ENCODE results near the gene TJP1.

TJP1 gene

GRCh38 chr15:29708519-29708918, 113.7 kb downstream of the TJP1 start:
- DNase-seq (ENCODE audit: low read depth) = no peak
- in situ Hi-C loops (cut with HindIII; ENCODE audit: low sequenced_read_pairs) = no loop called here
- TF ChIP-seq CTCF (IDR thresholded peaks at IDR 0.05; ENCODE audit: low read depth, low read length, missing control alignments) = no peak
- no peak overlapping the region for H3K4me3 ChIP-seq (ENCODE audit: low read depth, low read length)

- no peak for DNase-seq (ENCODE audit: low read depth)
- in situ Hi-C loops (cut with HindIII; ENCODE audit: low sequenced_read_pairs) = no loop called here
- TF ChIP-seq CTCF (IDR thresholded peaks at IDR 0.05; ENCODE audit: low read depth, low read length, missing control alignments) = no peak
- H3K4me3 ChIP-seq (ENCODE audit: low read depth, low read length) = no peak overlapping the region
These were observed 117.2 kb downstream of the TJP1 start for GRCh38 chr15:29704950-29705597.

- in situ Hi-C loops (cut with HindIII; ENCODE audit: low sequenced_read_pairs) = no loop called here
- TF ChIP-seq CTCF (IDR thresholded peaks at IDR 0.05; ENCODE audit: low read depth, low read length, missing control alignments) = no peak
- DNase-seq (ENCODE audit: low read depth) = no peak
- H3K4me3 ChIP-seq (ENCODE audit: low read depth, low read length) = no peak overlapping the region
These were observed 121.1 kb downstream of the TJP1 start for GRCh38 chr15:29701151-29701550.

GRCh38 chr15:29700296-29700695, 122.0 kb downstream of the TJP1 start:
- in situ Hi-C loops (cut with HindIII; ENCODE audit: low sequenced_read_pairs) = no loop called here
- no peak for DNase-seq (ENCODE audit: low read depth)
- no peak overlapping the region for H3K4me3 ChIP-seq (ENCODE audit: low read depth, low read length)
- TF ChIP-seq CTCF (IDR thresholded peaks at IDR 0.05; ENCODE audit: low read depth, low read length, missing control alignments) = no peak

- no peak for TF ChIP-seq CTCF (IDR thresholded peaks at IDR 0.05; ENCODE audit: low read depth, low read length, missing control alignments)
- H3K4me3 ChIP-seq (ENCODE audit: low read depth, low read length) = no peak overlapping the region
- in situ Hi-C loops (cut with HindIII; ENCODE audit: low sequenced_read_pairs) = no loop called here
- no peak for DNase-seq (ENCODE audit: low read depth)
These were observed 122.5 kb downstream of the TJP1 start for GRCh38 chr15:29699791-29700190.

GRCh38 chr15:29698030-29698701, 124.1 kb downstream of the TJP1 start:
- in situ Hi-C loops (cut with HindIII; ENCODE audit: low sequenced_read_pairs) = no loop called here

More at GRCh38 chr15:29698030-29698701, 124.1 kb downstream of the TJP1 start:
- H3K4me3 ChIP-seq (ENCODE audit: low read depth, low read length) = no peak overlapping the region
- no peak for DNase-seq (ENCODE audit: low read depth)
- TF ChIP-seq CTCF (IDR thresholded peaks at IDR 0.05; ENCODE audit: low read depth, low read length, missing control alignments) = no peak
